GM15510 (cell line): ENCODE results near the gene OSR1.
A peak's percentile ranks its signal among the peaks of the same experiment; 100 is the strongest.

ENCODE experiments used
- POLR2A ChIP-seq: IDR thresholded peaks from 3 replicates; pipeline ENCODE4 v1.6.1; 2011; ENCODE audit warnings: borderline replicate concordance; ENCODE audit not compliant: insufficient read length; ENCODE audit errors: extremely low read depth

Gene OSR1

DNA sequence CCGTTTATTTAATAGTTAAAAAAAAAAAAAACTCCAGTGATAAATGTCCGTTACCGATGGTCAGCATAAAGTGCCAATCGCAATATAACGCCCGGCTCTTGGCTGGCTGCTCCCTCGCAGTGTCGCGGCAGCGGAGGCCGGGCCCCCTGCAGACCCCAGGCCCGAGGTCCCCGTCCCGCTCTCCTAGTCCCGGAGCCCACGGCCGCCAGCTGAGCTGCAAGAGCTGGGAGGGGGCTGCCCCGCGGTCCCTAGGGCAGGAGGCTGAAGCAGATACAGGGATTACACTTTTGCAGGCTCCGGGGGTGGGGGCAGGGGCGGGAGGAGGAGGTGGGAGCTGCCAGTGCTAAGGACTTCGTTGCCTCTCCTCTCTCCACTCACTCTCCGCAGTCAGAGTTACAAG is 6.9 kb downstream of the OSR1 start:
- TF ChIP-seq POLR2A = no peak

DNA sequence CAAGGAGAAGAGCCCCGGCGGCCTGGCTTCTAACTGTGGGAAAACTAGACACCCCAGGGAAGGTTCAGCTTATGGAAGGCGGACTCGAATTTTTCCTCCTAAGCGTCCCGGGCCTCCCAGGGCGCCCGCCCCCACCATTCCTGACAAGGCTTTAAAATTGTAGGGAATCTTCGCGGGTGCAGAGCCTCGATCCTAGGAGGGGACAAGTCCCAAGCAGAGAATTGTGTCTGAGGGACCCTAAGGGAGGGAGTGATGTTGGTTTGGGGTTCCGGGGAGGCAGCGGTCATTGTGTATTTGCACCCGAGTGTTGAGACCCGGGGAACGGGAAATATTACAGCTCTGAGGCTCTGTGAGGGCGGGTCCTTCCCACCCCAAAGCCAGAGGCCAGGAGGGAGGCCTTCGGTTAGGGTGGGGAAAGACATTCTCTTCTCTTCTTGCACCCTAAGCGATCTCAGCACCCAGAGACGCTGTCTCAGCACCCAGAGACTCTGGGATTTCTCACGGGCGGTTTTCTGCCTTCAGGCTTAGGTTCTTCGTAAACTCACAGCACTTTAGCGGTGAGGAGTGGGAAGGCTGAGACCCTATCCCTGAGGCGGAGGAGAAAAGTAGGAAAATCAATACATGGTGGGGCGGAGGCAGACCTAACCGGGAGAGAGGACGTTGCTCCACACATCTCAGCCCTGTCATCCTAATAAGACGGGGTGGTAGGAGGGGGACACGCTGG is 7.6 kb downstream of the OSR1 start:
- no peak for TF ChIP-seq POLR2A

DNA sequence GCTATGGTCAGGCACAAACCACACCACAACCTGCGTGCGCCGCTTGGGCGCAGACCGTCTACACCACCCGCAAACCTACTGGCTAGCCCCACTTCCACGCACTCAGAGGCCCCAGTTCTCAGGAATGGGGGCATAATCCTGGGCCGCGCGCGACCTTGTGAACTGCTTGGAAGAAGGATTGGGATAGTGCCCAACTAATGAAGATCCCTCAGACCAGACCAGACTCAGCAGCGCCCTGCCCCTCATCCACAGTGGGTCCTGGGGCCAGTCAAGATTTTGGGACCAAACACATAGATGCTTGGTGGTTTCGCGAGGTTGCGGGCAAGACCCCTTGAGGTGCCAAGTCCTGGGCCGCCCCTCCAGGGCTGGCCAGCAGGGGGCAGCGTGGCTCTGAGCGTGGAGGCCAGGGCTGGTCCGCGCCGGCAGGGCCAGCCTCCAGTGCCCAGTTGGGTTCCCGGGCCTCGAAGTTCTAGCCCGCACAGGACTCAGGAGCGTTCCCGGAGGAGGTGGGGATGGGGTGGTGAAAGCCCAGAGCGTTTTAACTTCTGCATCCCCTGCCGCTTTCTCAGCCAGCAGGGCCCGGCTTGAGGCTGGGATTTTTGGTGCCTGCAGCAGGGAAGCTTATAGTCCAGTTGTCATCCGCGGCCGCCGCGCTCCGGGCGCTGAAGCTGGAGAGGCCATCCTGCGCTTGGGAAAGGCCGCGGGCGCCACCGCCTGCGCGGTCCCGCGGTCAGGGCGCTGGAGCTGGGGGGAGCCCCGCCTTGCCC is 8.3 kb downstream of the OSR1 start:
- no peak for TF ChIP-seq POLR2A

DNA sequence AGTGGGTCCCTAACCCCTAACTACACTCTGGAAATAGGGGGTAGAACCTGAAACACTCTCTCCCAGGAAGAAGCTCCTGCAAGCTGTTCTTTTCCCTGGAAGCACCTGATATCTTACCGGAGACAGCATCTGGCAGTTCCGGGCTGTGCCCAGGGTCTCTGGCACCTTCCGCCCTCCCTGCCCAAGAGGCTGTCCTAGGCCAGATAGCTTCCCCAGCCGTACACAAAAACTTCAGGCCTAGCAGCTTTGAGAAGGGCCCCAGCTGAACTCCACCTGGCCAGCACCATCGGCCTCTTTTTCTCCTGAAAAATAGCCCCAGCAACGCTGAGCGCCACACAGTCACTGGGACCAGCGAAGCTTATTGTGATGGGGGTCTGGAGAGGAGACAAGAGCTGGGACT is 9.7 kb downstream of the OSR1 start:
- no peak for TF ChIP-seq POLR2A

DNA sequence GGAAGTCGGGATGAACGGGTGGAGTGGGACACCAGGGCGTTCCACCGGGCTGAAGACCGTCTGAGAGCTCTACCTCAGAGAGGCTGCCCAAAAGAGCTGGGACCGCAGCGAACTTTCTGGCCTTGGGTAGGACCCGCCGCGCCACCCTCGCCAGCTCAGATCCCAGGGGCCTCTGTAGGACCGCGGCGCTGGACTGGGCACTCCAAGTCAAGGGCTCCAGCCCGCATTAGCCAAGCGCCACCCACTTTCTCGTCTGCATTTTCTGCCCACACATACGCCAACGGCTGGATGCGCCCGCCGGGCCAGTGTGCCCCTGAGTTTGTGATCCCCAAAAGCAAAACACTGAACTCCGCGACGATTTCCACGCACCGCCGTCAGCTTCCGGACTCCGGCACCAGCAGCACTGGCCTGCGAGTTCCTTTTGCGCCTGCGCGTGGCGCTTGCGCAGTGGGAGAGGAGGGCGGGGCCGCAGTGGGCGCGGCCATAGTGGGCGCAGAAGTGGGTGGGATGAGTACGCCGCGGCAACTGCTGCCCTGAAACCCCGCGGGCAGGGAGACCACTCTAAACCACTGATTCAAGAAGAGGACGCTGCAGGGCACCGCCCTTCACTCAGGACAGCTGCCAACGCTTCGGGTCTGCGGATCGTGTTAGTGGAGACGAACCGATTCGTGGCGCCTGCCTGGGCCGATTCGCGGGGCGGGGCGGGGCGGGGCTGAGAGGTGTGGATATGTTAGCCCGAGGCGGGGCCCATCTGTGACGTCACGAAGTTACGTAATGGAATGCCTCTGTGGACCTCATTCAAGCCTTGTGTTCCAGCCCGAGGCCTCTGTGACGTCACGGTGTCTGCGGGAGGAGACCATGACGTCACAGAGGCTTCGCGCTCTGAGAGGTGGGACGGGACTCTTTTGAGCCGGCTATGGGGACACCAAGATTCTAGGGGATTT is 10.5 kb downstream of the OSR1 start:
- peak; percentile 96 for TF ChIP-seq POLR2A

DNA sequence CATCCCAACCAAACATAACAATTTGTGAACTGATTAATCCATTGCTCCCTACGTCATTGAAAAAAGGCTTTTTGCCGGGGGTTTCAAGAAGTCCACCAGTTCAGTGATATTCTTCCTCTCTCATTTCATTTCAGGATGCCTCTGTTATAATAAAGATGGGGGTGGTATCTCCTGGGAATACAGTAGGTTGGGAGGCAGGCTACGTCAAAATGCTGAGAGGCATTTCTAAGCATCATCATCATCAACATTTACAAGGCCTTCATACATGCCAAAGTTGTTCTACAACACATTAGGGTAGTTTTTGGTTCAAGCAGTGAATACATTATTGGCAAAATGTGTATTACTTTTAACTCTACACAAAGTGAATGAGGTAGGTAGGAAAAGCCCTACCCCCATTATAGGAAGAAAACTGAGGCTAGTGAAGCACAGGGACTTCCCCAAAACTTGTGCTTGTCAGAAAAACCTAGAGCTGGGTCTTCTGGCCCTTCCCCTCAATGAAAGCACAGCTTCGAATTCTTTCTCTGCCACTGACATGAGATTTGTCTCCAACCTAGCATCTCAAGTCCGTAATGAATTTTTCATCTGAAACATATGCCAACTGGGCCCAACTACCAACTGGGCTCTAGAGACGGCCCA is 11.3 kb downstream of the OSR1 start:
- TF ChIP-seq POLR2A = no peak

DNA sequence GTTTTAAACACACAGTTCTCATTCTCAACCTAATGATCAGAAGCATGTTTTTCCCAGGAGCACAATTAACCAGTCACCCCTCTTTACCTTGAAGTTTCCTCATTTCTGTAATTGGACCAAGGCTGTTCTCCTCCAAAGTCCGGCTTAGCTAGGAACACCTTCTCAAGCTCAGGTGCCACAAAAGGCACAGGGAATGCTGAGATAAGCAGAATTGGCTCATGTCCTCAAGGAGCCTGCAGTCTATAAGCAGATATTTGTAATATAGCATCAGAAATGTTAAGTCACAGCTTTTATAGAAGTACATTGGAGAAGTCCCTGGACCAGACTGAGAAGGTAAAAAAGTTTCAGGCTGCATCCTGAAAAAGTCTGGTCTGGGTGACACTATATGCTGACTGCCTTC is 20.7 kb downstream of the OSR1 start:
- TF ChIP-seq POLR2A = no peak

DNA sequence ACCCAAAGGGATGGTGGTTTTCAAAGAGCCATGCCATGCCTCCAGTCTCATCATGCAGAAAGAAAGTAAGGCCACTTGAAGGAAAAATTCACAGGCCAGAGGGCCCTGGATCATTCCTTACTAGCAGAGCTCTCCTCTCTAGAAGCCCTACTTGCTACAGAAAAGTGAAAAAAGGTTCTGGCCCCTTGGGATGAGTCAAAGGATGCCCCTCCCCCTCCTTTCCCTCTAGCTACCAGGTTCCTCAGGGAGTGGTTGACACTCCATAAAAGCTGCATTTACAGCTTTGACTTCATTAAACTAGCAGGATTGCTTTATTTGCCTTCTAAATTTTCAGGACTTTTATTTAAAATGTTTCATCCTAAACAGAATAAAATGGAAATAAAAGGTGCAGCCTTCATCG is 21.2 kb downstream of the OSR1 start:
- no peak for TF ChIP-seq POLR2A

DNA sequence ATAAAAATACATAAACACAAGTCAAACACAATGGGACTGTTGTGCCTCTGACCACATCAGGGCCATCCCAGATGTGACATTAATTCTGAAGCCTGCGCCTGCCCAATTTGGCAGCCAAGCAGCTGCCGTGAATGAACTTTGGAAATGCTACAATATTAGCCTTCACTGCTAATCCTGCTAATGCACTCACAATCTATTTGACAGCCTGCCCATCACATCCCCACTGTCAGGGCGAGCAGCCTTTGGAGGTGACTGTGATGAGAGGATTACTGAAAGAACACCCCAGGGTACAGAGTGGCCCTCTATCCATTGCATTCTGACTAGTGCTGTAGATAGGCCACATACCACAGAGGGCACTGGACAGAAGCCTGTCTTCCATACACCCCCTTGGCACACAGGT is 21.6 kb downstream of the OSR1 start:
- no peak for TF ChIP-seq POLR2A

DNA sequence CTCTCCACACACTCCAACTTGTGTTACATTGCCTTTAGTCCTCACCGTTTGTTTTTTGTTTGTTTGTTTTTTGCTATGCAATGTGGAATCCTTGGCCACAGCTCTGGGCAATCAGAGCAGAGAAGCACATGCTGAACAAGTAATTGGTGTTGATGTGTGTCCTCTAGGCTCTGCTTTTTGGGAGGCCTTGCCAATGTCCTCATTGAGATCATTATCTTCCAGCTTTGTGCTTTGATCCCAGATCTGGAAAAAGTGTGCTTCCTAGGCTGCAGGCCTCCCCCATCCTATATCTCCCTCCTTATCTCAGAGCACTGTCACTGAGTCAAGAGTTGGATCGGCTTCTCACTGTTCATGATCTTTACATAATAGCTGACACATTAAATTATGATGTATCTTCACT is 25.9 kb downstream of the OSR1 start:
- no peak for TF ChIP-seq POLR2A

DNA sequence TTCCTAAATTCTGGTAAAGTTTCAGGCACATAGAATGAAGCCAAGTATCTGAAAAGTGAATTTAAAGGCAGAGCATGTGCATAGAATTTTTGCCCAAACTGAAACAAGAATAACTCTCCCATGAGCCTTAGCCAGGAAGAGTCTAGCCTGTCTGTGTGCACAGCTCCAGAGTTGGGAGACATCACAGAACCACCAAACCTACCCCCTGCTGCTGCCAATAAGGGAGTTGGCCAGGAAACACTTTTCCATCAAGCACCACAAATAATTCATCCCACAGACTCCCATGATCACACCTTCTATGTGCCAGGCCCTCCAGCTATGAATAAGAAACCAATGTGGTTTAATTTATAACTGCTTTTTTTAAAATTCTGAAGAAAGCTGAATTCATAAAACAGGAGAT is 27.0 kb downstream of the OSR1 start:
- no peak for TF ChIP-seq POLR2A

DNA sequence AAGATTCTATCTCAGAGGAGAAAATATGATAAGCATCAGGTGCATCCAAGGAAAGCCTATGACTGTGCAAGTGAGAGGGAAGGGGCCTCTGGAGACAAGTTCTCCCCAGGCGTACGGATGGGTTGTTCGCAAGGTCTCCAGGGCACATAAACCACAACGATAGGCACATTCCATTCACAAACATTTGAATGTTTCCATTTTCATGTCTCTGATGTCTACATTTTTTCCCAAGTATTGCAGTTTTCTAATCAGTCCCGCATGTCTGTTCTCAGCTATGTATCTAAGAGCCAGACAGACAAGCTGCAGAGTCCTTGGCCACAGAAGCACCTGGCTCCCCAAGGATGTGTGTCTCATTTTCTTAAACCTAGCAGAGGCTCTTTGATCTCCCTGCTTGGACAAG is 28.0 kb downstream of the OSR1 start:
- no peak for TF ChIP-seq POLR2A

DNA sequence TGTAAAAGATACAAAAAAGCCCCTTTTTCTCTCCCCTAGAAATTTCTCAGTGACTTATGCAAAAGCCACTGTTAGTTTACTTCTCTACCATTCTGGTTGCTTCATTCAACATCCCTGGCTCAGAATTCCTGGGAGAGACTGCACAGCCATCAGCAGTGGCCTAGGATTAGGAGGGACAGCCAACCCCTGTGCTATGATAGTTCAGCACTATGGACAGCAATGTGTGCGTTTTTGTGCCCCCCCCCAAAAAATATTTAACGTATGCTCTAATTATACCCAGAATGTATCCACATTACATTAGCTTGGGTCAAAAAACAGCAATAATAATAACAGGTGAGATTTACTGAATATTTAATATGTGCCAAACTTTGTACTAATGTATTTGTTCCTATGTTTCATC is 29.0 kb downstream of the OSR1 start:
- no peak for TF ChIP-seq POLR2A

DNA sequence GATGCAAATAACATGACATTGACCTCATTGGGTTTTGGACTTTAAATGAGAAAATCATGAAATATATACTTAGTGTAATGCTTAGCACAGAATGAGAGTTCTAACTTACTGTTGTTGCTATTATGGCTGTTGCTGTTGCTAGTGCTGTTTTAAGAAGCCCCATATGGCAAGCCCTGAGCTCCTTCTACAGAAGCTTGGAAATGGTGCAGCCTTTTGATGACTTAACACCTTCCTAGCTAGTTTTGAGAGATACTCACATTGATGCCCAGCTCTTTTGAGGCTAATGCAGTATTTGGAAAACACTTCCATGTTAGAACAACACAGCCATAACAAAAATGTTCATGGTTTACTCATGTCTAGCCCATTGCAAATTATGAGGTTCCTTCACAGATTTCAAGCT is 30.9 kb downstream of the OSR1 start:
- TF ChIP-seq POLR2A = no peak

DNA sequence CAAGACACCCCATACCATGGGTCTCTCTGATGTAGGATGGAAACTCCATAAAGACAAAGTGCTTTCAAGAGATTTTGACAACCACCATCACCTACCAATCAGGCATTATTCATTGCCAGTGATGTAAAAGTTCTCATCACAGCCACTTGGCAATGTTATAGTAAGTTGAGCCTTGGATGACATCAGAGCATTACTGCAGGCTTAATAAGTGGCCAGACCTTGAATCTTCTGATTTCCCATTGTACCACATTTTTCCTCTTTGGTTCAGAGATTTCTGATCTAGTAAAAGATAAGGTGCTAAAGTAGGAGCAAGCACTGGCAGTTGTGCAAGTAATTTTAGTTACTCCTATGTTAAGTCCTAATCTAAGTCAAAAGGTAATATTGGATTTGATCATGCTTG is 36.5 kb downstream of the OSR1 start:
- TF ChIP-seq POLR2A = no peak

DNA sequence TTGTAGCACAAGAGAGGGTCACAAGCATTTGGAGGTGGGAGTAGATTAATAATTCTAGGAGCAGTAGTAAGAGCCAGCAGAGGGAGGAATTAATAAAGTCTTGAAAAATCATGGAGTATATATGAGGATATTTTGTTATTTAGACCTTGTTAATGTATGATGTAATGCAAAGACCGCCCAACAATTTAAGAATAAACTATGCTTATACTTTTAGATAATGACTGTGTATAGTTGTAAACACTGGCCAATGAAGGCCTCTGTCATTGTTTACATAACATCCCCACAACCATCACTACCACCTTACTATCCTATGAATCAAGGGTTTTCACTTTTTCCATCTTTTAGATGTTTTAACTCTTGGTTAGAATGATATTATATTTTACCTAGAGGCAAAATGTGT is 37.6 kb downstream of the OSR1 start:
- no peak for TF ChIP-seq POLR2A

DNA sequence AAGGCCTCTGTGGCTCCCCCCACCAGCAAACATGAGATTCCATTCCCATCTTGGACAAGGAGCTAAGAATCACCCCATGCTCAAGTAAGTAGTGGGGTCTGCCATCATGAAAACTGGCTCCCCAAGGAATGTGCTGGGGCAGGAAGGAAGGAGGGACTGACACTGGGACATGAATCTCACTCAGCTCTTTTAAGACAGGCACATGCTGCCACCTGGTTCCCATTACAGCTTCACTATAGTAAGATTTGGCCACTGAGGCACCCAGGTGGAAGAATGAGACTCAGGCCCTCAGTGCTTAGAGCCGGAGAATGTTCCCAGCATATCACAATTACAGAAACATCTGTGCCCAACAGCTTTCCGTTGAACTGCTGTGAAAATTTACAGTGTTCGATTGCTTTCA is 38.7 kb downstream of the OSR1 start:
- TF ChIP-seq POLR2A = no peak
